Right kidney (tissue), 1 donor: ENCODE results near the gene MIX23.

Experiments used
- DNase-seq: peaks from one replicate; pipeline ENCODE4 v3.0.0-alpha.2; 2016

Gene MIX23

DNA sequence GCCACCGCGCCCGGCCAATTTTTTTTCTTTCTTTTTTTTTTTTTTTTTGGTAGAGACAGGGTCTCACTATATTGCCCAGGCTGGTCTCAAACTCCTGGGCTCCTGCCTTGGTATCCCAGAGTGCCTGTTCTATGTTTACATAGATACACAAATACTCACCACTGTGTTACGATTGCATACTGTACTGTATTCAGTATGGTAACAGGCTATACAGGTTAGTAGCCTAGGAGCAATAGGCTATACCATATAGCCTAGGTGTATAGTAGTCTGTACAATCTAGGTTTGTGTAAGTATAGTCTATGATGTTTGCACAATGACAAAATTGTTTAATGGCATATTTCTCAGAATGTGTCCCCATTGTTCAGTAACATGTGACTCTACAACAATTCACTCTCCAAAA, 31.4 kb downstream of the MIX23 start:
- DNase-seq: no peak

DNA sequence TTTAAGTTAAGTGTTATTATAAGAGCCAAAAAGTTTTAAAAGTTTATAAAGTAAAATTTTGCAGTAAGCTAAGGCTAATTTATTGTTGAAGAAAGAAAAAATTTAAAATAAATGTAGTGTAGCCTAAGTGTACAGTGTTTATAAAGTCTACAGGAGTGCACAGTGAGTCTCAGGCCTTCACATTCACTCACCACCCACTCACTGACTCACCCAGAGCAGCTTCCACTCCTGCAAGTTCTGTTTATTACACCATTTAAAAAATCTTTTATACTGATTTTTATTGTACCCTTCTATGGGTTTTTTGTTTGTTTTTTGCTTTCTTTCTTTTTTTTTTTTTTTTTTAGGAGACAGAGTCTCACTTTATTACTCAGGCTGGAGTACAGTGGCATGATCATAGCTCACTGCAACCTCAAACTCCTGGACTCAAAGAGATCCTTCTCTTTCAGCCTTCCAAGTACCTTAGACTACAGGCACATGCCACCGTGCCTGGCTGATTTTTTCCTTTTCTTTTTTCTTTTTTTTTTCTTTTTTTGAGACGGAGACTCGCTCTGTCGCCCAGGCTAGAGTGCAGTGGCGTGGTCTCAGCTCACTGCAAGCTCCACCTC, 32.1 kb downstream of the MIX23 start:
- no peak for DNase-seq

DNA sequence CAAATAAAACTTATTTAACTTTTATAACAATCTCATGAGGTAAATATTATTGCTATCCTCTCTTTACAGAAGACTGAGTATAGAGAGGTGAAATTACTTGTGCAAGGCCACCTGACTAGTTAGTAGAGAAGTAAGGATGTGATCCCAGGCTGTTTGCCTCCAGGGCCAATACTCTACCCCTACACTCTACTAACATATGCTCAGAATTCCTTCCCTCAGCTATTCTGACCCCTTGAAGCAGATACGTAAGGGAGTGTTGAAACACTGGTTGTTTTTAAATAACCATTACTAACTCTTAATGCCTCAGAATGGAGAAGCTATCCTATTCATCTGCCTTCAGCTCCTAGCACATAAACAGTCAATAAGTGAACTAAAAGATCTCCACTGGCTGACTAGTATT, 33.9 kb downstream of the MIX23 start:
- no peak for DNase-seq

DNA sequence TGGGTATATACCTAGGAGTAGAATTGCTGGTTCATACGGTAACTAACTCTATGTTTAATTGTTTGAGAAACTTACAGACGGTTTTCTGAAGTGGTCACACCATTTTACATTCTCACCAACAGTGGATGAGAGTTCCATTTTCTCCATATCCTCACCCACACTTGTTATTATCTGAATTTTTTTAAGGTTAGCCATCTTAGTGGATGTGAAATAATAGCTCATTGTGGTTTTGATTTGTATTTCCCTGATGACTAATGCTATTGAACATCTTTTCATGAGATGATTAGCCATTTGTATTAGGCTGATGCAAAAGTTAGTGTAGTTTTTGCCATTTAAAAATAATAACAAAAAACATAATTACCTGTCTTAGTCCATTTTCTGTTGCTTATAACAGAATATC, 39.4 kb downstream of the MIX23 start:
- no peak for DNase-seq

DNA sequence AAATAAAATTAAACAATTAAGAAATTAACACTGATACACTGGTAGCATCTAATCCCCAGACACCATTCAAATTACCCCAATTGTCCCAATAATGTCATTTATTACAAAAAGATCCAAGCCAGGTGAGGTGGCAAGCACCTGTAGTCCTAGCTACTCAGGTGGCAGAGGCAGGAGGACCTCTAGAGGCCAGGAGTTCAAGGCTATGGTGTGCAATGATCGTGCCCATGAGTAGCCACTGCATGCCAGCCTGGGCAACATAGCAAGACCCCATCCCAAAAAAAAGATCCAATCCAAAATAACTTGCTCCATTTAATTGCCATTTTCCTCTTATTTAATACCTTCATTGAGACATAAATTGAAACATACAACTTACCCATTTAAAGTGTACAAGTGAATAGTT, 40.2 kb downstream of the MIX23 start:
- DNase-seq: no peak

DNA sequence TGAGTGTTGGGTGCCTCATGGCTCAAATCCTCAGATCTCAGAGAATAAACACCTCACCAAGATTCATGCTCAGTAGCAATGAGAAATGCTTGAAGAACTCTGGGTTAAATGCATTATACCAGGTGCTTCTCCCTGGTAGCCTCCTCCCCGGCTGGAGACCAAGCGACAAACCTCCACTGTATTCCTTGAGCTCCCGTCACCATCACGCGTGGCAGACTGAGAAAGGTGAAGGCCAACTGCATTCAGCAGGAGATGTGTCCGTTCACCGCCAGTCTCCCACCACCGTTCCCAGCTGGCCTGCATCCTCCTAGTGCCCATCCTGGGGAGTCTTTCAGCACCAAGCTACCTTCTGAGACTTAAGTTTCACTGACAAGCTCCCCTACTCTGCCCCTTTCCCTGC, 50.5 kb downstream of the MIX23 start:
- no peak for DNase-seq

DNA sequence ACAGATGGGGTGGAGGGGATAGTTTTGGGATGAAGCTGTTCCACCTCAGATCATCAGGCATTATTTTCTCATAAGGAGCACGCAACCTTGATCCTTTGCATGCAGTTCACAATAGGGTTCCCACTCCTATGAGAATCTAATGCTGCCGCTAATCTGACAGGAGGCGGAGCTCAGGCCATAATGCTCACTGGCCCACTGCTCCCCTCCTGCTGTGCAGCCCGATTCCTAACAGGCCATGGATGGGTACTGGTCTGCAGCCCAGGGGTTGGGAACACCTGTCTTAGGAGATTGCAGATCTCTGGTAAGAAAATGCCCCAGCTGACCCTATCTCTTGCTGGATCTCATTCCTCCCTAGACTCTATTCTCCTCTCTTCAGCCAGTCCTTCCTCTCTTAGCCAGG, 51.1 kb downstream of the MIX23 start:
- no peak for DNase-seq

DNA sequence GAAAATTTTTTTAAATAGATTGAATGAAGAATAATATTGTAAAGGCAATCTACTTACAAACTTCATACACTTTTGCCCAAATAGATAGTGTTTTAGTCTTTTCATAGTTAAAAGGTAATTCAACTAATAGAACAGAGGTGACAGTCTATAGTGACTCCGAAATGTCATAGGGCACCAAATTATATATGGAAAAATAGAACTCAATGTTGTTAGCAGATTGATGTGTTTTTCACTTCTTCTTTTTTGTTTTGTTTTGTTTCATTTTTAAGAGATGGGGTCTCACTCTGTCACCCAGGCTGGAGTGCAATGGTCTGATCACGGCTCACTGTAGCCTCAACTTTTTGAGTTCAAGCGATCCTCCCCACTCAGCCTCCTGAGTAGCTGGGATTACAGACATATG, 57.3 kb downstream of the MIX23 start:
- no peak for DNase-seq

DNA sequence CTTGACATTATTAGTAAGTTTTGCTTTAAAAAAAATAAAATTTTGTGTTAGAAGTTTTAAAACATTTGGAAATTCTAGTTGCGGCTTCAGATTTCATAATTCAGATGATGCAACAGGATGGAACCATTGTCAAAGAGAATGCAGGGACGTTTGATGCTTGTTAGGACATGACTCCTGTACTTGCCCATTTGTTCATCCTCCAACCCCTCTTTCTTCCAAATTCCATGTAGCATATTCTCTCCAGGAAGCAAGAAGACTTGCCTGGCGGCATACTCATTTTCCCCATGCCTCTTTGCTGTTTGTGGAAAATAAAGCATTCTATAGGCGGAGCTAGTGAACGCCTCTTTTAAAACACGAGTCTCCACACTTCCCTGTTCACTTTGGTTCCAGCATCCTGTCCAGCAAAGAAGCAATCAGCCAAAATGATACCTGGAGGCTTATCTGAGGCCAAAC, 58.1 kb downstream of the MIX23 start, which contains the start of gene CSTA:
TSS of gene CSTA (plus strand) at position 378 of the 453 bp plus-strand sequence. CDS start at position 423, 45 bp downstream.
- no peak for DNase-seq

DNA sequence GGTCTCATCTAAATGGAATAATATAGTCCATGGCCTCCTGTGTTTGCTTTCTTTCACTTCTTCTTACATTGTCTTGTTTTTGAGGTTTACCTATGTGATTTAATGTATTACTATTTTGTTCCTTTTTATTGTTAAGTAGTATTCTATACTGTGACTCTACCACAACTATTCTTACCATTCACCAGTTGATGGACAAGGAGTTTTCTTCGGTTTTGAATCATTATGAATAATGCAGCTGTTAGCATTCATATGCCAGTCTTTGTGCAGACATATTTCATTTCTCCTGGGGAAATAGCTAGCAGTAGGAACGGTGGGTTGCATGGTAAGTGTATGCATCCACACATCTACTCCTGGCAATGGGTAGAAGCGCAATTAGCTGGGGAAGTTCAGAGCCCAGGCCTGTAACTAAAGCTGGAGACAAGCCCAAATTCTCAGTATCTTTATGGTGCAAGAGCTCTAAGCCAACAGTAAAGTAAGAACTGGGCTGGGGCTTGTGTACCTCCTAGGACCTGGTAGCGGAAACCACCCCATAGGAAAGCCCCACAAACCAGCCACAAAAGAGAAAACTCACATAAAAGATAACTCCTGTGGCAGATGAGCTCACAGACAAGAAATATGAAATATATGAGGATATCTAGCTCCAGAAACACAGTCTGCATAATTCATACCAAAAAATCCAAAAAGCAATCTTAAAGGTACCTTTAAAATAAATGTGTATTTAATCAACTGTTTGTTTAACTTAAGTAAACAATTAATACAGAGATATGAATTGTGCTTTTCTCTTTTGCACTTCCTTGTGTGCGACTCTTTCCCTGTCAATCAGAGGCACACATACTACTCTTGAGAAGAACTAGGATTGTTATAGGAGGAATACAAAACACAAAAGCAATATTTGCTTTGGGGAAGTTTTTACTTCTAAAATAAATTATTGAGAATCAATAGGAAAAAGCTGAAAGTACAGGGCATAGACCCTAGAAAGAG, 60.6 kb downstream of the MIX23 start:
- DNase-seq: no peak

DNA sequence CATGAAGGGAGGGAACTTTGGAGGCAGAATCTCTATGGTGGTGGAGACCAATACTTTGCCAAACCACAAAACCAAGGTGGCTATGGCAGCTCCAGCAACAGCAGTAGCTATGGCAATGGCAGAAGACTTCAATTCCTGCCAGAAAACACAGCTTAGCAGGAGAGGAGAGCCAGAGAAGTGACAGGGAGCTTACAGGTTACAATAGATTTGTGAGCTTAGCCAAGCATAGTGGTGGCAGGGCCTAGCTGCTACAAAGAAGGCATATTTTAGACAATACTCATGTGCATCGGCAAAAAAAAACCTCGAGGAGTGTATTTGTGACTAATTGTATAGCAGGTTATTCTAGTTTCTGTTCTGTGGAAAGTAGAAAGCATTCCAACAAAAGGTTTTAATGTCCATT, 64.4 kb downstream of the MIX23 start:
- DNase-seq: no peak

DNA sequence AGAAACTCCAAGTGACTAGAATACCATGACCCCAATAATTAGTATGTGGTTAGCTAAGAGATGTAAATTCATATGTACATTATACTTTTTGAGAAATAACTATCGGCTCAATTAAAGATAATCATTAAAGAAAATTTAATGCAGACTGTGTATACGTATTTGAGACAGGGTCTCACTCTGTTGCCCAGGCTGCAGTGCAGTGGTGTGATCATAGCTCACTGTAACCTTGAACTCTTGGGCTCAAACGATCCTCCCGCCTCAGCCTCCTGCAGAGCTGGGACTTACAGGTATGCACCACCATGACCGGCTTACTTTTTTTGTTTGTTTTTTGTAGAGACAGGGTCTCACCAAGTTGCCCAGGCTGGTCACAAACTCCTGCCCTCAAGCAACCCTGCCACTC, 66.7 kb downstream of the MIX23 start:
- no peak for DNase-seq

DNA sequence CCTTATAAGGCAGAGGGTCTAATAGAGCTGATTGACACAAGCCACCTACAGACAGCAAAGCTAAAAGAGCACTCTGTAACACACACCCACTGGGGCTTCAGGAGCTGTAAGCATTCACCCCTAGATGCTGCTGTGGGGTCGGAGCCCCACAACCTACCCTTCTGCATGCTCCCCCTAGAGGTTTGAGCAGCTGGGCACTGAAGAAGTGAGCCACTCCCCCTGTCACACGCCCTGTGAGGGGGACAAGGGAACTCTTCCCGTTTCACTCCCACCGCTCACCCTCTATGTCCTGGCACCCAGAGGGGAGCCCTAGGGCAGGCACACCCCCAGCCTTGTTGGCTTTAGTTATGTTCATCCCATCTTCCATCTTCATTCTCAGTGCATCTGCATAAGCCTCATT, 67.4 kb downstream of the MIX23 start:
- no peak for DNase-seq

DNA sequence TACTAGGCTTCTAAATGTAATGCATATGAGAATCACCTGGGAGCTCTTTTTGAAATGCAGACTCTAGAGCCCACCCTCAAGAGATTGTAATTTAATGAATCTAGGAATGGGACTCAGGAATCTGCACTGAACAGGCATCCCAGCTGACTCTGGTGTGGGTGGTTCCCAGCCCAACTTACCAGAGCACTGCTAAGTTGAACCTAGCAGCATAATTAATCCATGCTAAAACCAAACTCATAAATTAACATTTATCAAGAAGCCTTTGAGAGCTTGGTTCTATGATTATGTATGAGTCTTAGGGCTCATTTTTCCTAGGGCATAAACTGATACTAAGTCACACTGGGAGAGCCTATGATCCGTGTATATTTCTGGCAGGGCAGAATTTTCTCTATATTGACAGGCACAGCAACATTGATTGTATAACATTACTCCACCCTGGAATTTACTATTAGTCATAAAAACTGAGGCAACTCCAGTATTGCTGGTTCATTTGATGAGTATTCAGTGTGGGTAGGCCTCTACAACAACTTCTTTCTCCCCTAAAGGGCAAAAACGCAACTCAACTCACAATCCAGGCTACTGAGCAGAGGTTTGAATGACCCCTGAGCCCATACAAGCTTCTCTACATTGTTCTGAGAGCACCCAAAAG, 68.7 kb downstream of the MIX23 start:
- DNase-seq: no peak

DNA sequence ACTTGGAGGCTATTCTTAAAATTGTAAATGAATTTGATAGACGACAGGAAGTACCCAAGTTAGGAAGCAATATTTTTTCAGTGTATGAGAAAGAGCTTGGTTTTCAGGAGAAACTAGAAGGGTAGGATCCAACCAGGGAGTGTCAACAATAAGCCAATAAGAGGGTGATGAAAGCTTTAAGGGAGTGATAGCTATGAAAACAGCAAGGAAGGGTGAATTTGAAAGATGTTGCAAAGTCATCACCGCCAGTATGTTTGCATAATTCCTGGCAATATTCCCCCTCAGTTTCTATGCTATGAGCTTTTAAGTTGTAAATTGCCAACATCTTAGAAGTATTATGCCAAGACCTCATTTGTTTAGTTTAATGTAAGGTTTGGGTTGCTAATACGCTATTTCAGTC, 69.8 kb downstream of the MIX23 start:
- DNase-seq: no peak

DNA sequence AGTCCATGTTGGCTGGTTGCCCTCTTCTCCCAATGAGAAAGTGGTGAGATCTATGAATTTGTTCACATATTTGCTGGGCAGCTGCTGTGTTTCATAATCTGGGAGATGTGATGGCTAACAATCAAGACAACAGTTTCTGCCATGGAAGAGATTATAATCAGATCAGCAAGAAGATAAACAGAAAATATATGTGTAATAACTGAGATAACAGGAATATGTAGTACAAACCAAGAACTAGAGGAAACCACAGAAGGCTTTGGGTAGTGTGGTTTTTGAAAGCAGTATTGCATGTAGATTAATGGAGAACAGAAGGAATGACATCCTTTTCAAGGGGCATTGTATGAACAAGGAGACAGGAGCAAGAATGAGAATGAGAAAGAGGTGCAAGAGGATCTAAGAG, 70.2 kb downstream of the MIX23 start:
- no peak for DNase-seq

DNA sequence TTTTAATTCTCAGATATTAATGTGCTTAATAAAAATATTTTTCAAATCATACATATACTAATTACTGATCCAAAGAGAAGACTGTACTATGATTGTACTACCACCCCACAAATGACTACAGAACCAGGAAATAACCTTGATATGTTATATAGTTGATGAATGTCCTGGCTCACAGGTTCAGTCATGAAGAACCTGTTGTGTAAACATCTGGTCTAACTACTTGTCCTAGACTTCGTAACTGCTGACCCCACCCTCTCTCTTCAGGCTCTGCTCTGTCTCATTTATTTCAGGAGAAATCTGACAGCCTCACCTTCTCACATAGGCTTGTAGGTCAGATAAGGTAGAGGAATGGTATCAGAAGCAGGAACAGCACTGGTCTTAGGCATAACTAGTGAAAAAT, 72.7 kb downstream of the MIX23 start:
- DNase-seq: no peak
